ENCODE data around the gene NRN1L.
"Not testable (repeated sequence)": the region's sequence is repeated elsewhere in the genome, so short reads cannot be mapped to it uniquely, and the experiment has no call there.

Gene NRN1L

GRCh38 chr16:67883146-67883871 is 1.4 kb upstream of the NRN1L start:
- FAIRE-seq: no peak

- no peak for FAIRE-seq
These were observed 818 bp upstream of the NRN1L start for GRCh38 chr16:67883872-67884261.

- FAIRE-seq: no peak
These were observed 860 bp downstream of the NRN1L start for GRCh38 chr16:67885545-67885944.

- no peak for FAIRE-seq
These were observed 1.3 kb downstream of the NRN1L start for GRCh38 chr16:67885976-67886375.

- FAIRE-seq: no peak
These were observed 1.7 kb downstream of the NRN1L start for GRCh38 chr16:67886387-67886786.

GRCh38 chr16:67888331-67888730 is 3.6 kb downstream of the NRN1L start:
- no peak for FAIRE-seq

GRCh38 chr16:67892375-67892774 is 7.7 kb downstream of the NRN1L start:
- no peak for FAIRE-seq

GRCh38 chr16:67892899-67893742 is 8.4 kb downstream of the NRN1L start, which contains the start of gene PSKH1:
Gene PSKH1, plus strand, starts transcription at chr16:67893254. Its CDS starts 15,496 bp downstream, at chr16:67908750.
- no peak for FAIRE-seq

GRCh38 chr16:67893743-67894399 is 9.2 kb downstream of the NRN1L start:
- FAIRE-seq: no peak

- FAIRE-seq: no peak
These were observed 12.5 kb downstream of the NRN1L start for GRCh38 chr16:67897231-67897630.

- FAIRE-seq: no peak
These were observed 17.0 kb downstream of the NRN1L start for GRCh38 chr16:67901734-67902133.

- no peak for FAIRE-seq
These were observed 18.1 kb downstream of the NRN1L start for GRCh38 chr16:67902831-67903230.

GRCh38 chr16:67907397-67908180 is 22.9 kb downstream of the NRN1L start:
- FAIRE-seq: no peak

- no peak for FAIRE-seq
These were observed 24.5 kb downstream of the NRN1L start for GRCh38 chr16:67909056-67909742.

- FAIRE-seq: no peak
These were observed 25.5 kb downstream of the NRN1L start for GRCh38 chr16:67910158-67910557.

GRCh38 chr16:67914758-67915495 is 30.2 kb downstream of the NRN1L start:
- no peak for FAIRE-seq

- FAIRE-seq: not testable (repeated sequence)
These were observed 30.7 kb downstream of the NRN1L start for GRCh38 chr16:67915496-67915769.

GRCh38 chr16:67915831-67916723 is 31.4 kb downstream of the NRN1L start:
- no peak for FAIRE-seq

GRCh38 chr16:67917140-67917851 is 32.6 kb downstream of the NRN1L start:
- no peak for FAIRE-seq

- FAIRE-seq: peak; percentile 60
These were observed 33.2 kb downstream of the NRN1L start for GRCh38 chr16:67917852-67918236.
